Thyroid gland (tissue), 4 donors: ENCODE measurements around the gene CXXC1.

ENCODE experiments used
- POLR2A ChIP-seq, 2 donors: fragments of 450-650 bp; IDR thresholded peaks; one replicate each; pipeline ENCODE4 v1.6.1; 2017; ENCODE audit warnings: antibody characterized with exemption in 2 of 2, mild to moderate bottlenecking in 2 of 2, moderate library complexity in 1 of 2
- TF ChIP-seq, protein P1 (sequence below), 6 experiments: fragments of 200-600 bp in 3 of 6; fragments of 450-650 bp in 3 of 6; sonication (generic) in 3 of 6; IDR thresholded peaks; one replicate each; pipeline ENCODE4 v1.5.1; 2016 to 2019; ENCODE audit warnings: antibody characterized with exemption in 6 of 6, mild to moderate bottlenecking in 2 of 6, inconsistent platforms in 1 of 6, moderate library complexity in 1 of 6

DNA sequence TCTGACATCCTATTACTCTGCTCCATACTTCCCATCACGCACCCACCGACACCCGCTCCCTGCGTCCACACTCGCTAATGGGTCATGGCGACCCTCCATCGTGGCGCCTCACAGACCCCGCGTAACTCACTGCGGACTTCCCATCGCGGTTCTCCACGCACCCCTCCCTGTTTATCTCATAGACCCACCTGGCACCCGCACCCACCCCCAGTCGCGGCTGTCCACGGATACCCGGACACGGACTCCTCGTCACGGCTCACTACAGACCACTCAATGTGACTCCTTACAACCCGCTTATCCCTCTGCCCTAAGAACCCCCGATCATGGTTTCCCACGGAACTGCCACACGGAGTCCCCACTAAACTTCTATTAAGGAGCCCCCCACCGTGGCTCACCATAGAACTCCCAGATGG is 458 bp downstream of the CXXC1 start:
- TF ChIP-seq, protein P1, sequence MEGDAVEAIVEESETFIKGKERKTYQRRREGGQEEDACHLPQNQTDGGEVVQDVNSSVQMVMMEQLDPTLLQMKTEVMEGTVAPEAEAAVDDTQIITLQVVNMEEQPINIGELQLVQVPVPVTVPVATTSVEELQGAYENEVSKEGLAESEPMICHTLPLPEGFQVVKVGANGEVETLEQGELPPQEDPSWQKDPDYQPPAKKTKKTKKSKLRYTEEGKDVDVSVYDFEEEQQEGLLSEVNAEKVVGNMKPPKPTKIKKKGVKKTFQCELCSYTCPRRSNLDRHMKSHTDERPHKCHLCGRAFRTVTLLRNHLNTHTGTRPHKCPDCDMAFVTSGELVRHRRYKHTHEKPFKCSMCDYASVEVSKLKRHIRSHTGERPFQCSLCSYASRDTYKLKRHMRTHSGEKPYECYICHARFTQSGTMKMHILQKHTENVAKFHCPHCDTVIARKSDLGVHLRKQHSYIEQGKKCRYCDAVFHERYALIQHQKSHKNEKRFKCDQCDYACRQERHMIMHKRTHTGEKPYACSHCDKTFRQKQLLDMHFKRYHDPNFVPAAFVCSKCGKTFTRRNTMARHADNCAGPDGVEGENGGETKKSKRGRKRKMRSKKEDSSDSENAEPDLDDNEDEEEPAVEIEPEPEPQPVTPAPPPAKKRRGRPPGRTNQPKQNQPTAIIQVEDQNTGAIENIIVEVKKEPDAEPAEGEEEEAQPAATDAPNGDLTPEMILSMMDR (IDR thresholded peaks at IDR 0.05), result no peak
- TF ChIP-seq POLR2A (IDR thresholded peaks at IDR 0.05), result no peak
